Karpas-422 (cell line): ENCODE results near the gene SEPTIN10. TPM values are rescaled to one million over a fixed set of nuclear protein-coding genes. Genes with fewer than 3 reads are reported as not detected.

ENCODE experiments used
- DNase-seq: peaks from one replicate; pipeline ENCODE4 v3.0.0-alpha.2; 2015
- H2AFZ ChIP-seq: fragments of 200-600 bp; sonication (generic); 2 replicates; pipeline ENCODE4 v1.6.1; 2014; ENCODE audit warnings: antibody characterized with exemption, low read length, mixed read lengths
- H3K27ac ChIP-seq: fragments of 200-600 bp; sonication (generic); 2 replicates; pipeline ENCODE4 v1.5.1; 2014; ENCODE audit warnings: mild to moderate bottlenecking, low read length, moderate library complexity
- H3K27me3 ChIP-seq: fragments of 200-600 bp; sonication (generic); 2 replicates; pipeline ENCODE4 v1.6.1; 2014; ENCODE audit warnings: low read length, mixed read lengths
- H3K36me3 ChIP-seq: fragments of 200-600 bp; sonication (generic); 2 replicates; pipeline ENCODE4 v1.6.1; 2014; ENCODE audit warnings: low read length, mixed read lengths; ENCODE audit not compliant: insufficient read depth
- H3K4me1 ChIP-seq: fragments of 200-600 bp; sonication (generic); 2 replicates; pipeline ENCODE4 v1.6.1; 2014; ENCODE audit warnings: mild to moderate bottlenecking, low read length, mixed read lengths
- H3K4me2 ChIP-seq: fragments of 200-600 bp; sonication (generic); 2 replicates; pipeline ENCODE4 v1.6.1; 2014; ENCODE audit warnings: low read length, low read depth, mild to moderate bottlenecking; ENCODE audit not compliant: poor library complexity, severe bottlenecking
- H3K4me3 ChIP-seq: fragments of 200-600 bp; sonication (generic); 2 replicates; pipeline ENCODE4 v1.5.1; 2014; ENCODE audit warnings: mild to moderate bottlenecking, antibody characterized with exemption, low read length, mixed read lengths
- H3K79me2 ChIP-seq: fragments of 200-600 bp; sonication (generic); 2 replicates; pipeline ENCODE4 v1.6.1; 2014; ENCODE audit warnings: mild to moderate bottlenecking, low read length, mixed read lengths
- H3K9ac ChIP-seq: fragments of 200-600 bp; sonication (generic); 2 replicates; pipeline ENCODE4 v1.6.0; 2014; ENCODE audit warnings: low read length
- H3K9me2 ChIP-seq: fragments of 200-600 bp; sonication (generic), shearing (Covaris generic); replicated peaks from 2 replicates; pipeline ENCODE4 v1.6.0; 2014; ENCODE audit warnings: mild to moderate bottlenecking, low read length, moderate library complexity; ENCODE audit not compliant: insufficient read depth
- H3K9me3 ChIP-seq: fragments of 300-700, 200-600 bp; sonication (generic); 2 replicates; pipeline ENCODE4 v1.6.1; 2014; ENCODE audit warnings: low read length, mixed read lengths
- H4K20me1 ChIP-seq: fragments of 200-600 bp; sonication (generic); 2 replicates; pipeline ENCODE4 v1.6.1; 2014; ENCODE audit warnings: mild to moderate bottlenecking, antibody characterized with exemption, low read length, low read depth; ENCODE audit not compliant: insufficient read depth
- total RNA-seq: library from RNA; depleted of rRNA; stranded (reverse); fragments of >200 nt; shearing (Covaris generic); gene quantifications from 2 replicates; pipeline ENCODE4 v1.2.3, GENCODE V29; 2014; ENCODE audit warnings: low replicate concordance

The SEPTIN10 gene
- total RNA-seq, 1 experiment from 2014 or later = not detected

DNA sequence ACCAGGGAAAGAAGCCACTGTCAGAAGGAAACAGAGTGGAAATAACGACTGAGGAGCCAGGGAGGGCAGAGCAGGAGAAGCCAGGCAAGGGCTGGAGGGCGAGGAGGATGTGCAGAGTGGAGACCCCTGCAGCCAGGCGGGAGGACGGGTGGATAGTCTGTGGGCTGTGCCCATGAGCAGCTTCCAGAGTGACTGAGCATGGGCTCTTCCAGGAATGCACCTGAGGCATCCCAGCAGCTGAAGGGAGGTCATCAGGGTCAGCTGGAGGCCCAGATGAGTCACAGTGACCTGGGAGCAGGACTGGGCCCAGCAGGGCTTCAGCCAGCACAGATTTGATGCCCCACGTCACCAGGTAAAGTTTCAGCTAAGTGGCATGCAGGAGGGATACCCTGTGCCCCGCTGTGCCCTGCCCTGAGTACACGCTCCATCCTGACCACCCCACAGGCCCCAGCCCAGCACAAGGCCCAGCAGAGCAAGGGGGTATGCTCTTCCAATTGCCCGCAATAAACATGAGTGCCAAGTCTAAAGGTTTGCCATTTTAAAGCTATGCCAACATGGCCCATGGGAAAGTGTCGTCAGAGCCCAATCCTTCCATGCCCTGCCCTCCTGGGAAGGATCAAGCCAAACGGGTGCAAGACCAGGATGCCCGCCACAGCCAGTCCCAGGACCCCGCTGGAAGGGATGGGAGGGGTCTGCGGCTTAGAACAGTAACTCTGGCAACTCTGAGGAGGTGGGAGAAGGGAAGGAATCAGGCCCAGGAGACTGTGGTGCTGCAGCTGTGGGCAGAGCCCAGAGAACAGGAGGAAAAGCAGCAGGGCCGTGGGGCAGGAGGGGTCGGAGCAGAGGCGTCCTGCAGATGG is 85.7 kb downstream of the SEPTIN10 start:
- Histone ChIP-seq H3K4me2 (no peak overlapping the region), H4K20me1 (no peaks in the 10 kb centered on the region), H3K4me1 (peaks cover 4% of the 10 kb centered on the region), H3K9me2 (no peaks in the 10 kb centered on the region), H3K4me3 (no peak overlapping the region), H3K9ac (no peak overlapping the region), H3K27ac (no peak overlapping the region), H3K27me3 (no peaks in the 10 kb centered on the region), H3K9me3 (no peaks in the 10 kb centered on the region), H3K36me3 (no peaks in the 10 kb centered on the region), H2AFZ (no peak overlapping the region), H3K79me2 (no peaks in the 10 kb centered on the region)
- no peak for DNase-seq

DNA sequence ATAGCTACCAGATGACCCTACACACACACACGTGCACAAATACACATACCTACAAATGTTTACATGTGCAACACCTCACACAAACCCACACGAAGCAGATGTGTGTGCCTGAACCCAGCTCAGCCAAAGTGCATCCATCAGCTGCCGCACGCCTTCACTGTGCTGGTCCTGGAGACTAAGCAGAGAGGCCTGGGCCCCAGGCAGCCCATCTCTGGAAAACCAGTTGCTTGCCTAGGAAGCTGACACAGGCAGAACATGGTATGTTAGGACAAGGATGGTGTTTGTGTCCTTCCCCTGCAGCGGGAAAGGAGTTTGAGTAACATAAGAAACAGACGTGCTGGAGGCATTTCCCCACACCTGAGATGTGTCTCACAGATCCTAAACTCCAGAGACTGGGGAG is 86.7 kb downstream of the SEPTIN10 start:
- no peak overlapping the region for H3K9ac ChIP-seq
- no peak overlapping the region for H3K4me3 ChIP-seq
- H3K9me2 ChIP-seq = no peaks in the 10 kb centered on the region
- H3K36me3 ChIP-seq = no peaks in the 10 kb centered on the region
- H2AFZ ChIP-seq = no peak overlapping the region
- no peak overlapping the region for H3K4me2 ChIP-seq
- H4K20me1 ChIP-seq = no peaks in the 10 kb centered on the region
- DNase-seq = no peak
- no peaks in the 10 kb centered on the region for H3K27me3 ChIP-seq
- H3K27ac ChIP-seq = no peak overlapping the region
- H3K9me3 ChIP-seq = no peaks in the 10 kb centered on the region
- H3K79me2 ChIP-seq = no peaks in the 10 kb centered on the region
- H3K4me1 ChIP-seq = peaks cover 9% of the 10 kb centered on the region

DNA sequence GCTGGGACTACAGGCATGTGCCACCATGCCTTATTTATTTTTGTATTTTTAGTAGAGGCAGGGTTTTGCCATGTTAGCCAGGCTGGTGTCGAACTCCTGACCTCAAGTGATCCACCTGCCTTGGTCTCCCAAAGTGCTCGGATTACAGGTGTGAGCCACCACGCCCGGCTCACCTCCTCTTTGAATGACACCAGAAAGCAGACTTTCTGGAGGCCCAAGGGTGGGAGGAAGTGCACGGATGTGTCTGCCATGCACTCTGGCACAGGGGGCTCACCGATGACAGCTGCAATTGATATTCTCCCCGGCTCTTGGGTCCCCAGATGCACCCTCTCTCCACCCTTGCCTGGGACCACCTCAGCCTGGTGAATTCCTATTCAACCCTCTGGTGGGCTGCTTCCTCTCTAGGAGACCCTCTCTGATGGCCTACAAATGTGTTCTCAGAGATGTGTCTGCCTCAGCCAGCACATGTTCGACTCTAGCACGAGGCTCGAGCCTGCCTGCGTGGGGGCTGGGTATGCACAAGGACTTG is 87.3 kb downstream of the SEPTIN10 start:
- no peak for DNase-seq
- Histone ChIP-seq H3K27ac (no peak overlapping the region), H3K9me2 (no peaks in the 10 kb centered on the region), H3K4me2 (no peak overlapping the region), H3K79me2 (no peaks in the 10 kb centered on the region), H3K9me3 (no peaks in the 10 kb centered on the region), H3K4me1 (peaks cover 9% of the 10 kb centered on the region), H3K9ac (no peak overlapping the region), H4K20me1 (no peaks in the 10 kb centered on the region), H2AFZ (no peak overlapping the region), H3K36me3 (no peaks in the 10 kb centered on the region), H3K4me3 (no peak overlapping the region), H3K27me3 (no peaks in the 10 kb centered on the region)

DNA sequence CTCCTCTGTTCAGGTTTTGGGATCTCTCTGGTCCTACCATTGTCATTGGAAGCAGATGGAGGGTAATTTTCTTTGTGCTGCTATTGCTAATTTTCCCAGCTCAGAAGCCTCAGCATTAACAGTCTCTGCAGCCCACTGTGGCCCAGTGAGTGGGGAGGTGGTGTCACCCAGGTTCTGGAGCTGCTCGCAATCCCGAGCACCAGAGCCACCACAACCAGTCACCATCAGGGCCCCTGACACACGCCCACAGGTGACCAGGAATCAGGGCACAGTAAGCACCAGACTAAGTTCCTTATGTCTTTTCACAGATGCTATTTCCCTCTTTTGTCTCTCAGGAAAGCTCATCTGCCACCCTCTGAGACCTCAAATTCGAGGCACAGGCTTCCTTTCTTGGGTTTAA is 87.9 kb downstream of the SEPTIN10 start:
- no peak overlapping the region for H3K27ac ChIP-seq
- H3K4me2 ChIP-seq = no peak overlapping the region
- no peak overlapping the region for H2AFZ ChIP-seq
- peaks cover 9% of the 10 kb centered on the region for H3K4me1 ChIP-seq
- H3K4me3 ChIP-seq = no peak overlapping the region
- no peaks in the 10 kb centered on the region for H3K9me2 ChIP-seq
- no peaks in the 10 kb centered on the region for H3K9me3 ChIP-seq
- H4K20me1 ChIP-seq = no peaks in the 10 kb centered on the region
- DNase-seq = no peak
- no peaks in the 10 kb centered on the region for H3K36me3 ChIP-seq
- H3K79me2 ChIP-seq = no peaks in the 10 kb centered on the region
- no peak overlapping the region for H3K9ac ChIP-seq
- no peaks in the 10 kb centered on the region for H3K27me3 ChIP-seq

DNA sequence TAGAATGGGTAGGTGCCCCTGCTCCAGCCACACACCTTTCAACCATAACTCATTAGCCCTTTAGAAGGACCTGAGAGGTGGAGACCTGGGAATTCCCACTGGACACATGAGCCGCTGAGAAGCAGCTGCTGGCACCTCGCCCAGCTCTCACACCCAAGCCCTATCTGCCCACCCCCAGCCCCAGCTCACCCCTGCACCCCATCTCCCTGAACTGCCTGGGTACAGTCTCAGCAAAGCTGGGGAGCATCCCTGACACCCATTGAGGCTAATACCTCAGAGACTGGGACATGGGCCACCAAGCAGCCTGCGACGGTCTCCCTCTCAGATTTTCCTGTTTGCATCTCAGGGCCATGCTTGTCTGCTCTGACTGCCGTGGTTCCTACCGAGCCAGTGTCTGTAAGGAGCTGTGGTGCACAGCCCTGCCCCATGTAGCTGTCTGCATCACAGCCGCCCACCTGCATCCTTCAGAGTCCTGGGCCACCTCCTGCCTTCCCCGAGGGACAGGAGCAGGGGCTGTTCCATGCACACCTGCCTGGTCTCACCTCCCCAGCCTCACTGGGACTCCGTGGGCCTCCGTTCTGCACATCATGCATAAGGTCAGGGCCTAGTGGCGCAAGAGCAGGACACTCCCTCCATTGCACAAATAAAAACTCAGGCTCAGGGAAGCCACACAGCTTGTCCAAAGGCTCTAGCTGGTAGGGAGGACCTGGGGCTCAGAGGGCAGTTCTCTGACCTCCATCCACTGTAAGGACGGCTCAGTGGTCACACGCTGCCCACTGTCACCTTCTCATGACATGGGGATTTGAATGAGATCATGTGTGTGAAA is 90.0 kb downstream of the SEPTIN10 start:
- no peak overlapping the region for H3K9ac ChIP-seq
- peaks cover 9% of the 10 kb centered on the region for H3K4me1 ChIP-seq
- H2AFZ ChIP-seq = no peak overlapping the region
- no peak overlapping the region for H3K27ac ChIP-seq
- H3K4me2 ChIP-seq = no peak overlapping the region
- H3K9me2 ChIP-seq = no peaks in the 10 kb centered on the region
- no peaks in the 10 kb centered on the region for H3K9me3 ChIP-seq
- H3K4me3 ChIP-seq = no peak overlapping the region
- no peaks in the 10 kb centered on the region for H3K36me3 ChIP-seq
- no peak for DNase-seq
- H4K20me1 ChIP-seq = no peaks in the 10 kb centered on the region
- H3K79me2 ChIP-seq = no peaks in the 10 kb centered on the region
- no peaks in the 10 kb centered on the region for H3K27me3 ChIP-seq

DNA sequence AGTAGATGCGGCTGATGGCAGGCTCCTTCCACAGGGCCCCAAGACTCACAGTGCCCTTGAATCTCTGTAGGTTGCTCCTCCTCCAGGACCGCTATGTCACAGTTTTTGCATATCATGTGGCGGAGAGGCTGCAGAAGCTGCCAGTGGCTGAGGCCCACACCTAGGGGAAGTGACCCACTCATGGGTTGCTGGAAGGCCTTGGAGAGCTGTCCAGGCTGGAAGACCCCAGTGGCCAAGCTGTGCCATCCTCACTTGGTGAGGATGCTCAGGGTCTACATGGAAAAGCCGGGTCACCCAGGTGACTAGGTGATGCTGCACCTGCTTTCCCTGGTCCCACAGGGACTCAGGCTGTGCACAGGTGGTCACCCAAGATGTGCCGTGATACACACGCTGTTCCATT is 90.6 kb downstream of the SEPTIN10 start:
- H3K4me2 ChIP-seq = no peak overlapping the region
- H3K36me3 ChIP-seq = no peaks in the 10 kb centered on the region
- H3K9ac ChIP-seq = no peak overlapping the region
- no peaks in the 10 kb centered on the region for H3K79me2 ChIP-seq
- no peaks in the 10 kb centered on the region for H3K9me2 ChIP-seq
- no peaks in the 10 kb centered on the region for H3K9me3 ChIP-seq
- H3K4me3 ChIP-seq = no peak overlapping the region
- DNase-seq = peak; percentile 43
- no peak overlapping the region for H3K27ac ChIP-seq
- no peak overlapping the region for H2AFZ ChIP-seq
- no peaks in the 10 kb centered on the region for H4K20me1 ChIP-seq
- H3K4me1 ChIP-seq = peaks cover 9% of the 10 kb centered on the region
- H3K27me3 ChIP-seq = no peaks in the 10 kb centered on the region

GRCh38 chr2:109522063-109522374 is 91.7 kb downstream of the SEPTIN10 start:
- Histone ChIP-seq H3K4me2 (no peak overlapping the region), H3K9me3 (no peaks in the 10 kb centered on the region), H3K27ac (no peak overlapping the region), H3K9ac (no peak overlapping the region), H3K4me3 (no peak overlapping the region), H4K20me1 (no peaks in the 10 kb centered on the region), H3K27me3 (no peaks in the 10 kb centered on the region), H3K4me1 (peaks cover 9% of the 10 kb centered on the region), H3K9me2 (no peaks in the 10 kb centered on the region), H3K79me2 (no peaks in the 10 kb centered on the region), H2AFZ (no peak overlapping the region), H3K36me3 (no peaks in the 10 kb centered on the region)
- DNase-seq = no peak
